Endothelial cell (in vitro differentiated cells): ENCODE measurements around the gene USP25. TPM values are rescaled to one million over a fixed set of nuclear protein-coding genes. Genes with fewer than 3 reads are reported as not detected.

ENCODE experiments used
- DNase-seq: peaks from one replicate; pipeline ENCODE4 v3.0.0; 2021; ENCODE audit warnings: low spot score
- H3K27ac Mint-ChIP-seq: one replicate; pipeline ENCODE4 v1.8.0; 2021; ENCODE audit warnings: mixed read lengths, inconsistent platforms; ENCODE audit not compliant: unreplicated experiment
- H3K27me3 Mint-ChIP-seq: one replicate; pipeline ENCODE4 v1.8.0; 2021; ENCODE audit warnings: mild to moderate bottlenecking, moderate library complexity, mixed read lengths, inconsistent platforms; ENCODE audit not compliant: unreplicated experiment
- H3K36me3 Mint-ChIP-seq: one replicate; pipeline ENCODE4 v1.8.0; 2021; ENCODE audit warnings: mild to moderate bottlenecking, low read depth, mixed read lengths, inconsistent platforms; ENCODE audit not compliant: unreplicated experiment
- H3K4me1 Mint-ChIP-seq: one replicate; pipeline ENCODE4 v1.8.0; 2021; ENCODE audit warnings: mild to moderate bottlenecking, mixed read lengths, inconsistent platforms; ENCODE audit not compliant: unreplicated experiment
- H3K4me3 Mint-ChIP-seq: one replicate; pipeline ENCODE4 v1.8.0; 2021; ENCODE audit warnings: mild to moderate bottlenecking, mixed read lengths, inconsistent platforms; ENCODE audit not compliant: unreplicated experiment
- H3K9me3 Mint-ChIP-seq: one replicate; pipeline ENCODE4 v1.8.0; 2021; ENCODE audit warnings: mixed read lengths, inconsistent platforms; ENCODE audit not compliant: unreplicated experiment
- CTCF ChIP-seq: fragments of 200-600 bp; sonication (generic); IDR thresholded peaks from one replicate; pipeline ENCODE4 v1.5.0; 2021; ENCODE audit warnings: antibody characterized with exemption; ENCODE audit not compliant: unreplicated experiment
- total RNA-seq: library from RNA; stranded (reverse); fragmentation: NEBNext Ultra II Directional; extraction: Animal tissue kit (Norgen Biotek cat#: 25700); gene quantifications from one replicate; pipeline ENCODE4 v1.2.1, GENCODE V29; 2021; ENCODE audit not compliant: unreplicated experiment

Gene USP25
- total RNA-seq, 1 donor from 2014 or later = 38.0 TPM

GRCh38 chr21:15793109-15793508 lies 63.3 kb downstream of the USP25 start:
- Mint-ChIP-seq H3K27ac (no peak overlapping the region), H3K27me3 (no peaks in the 10 kb centered on the region), H3K36me3 (no peaks in the 10 kb centered on the region), H3K4me3 (no peak overlapping the region), H3K4me1 (peaks cover 13% of the 10 kb centered on the region), H3K9me3 (no peaks in the 10 kb centered on the region)
- TF ChIP-seq CTCF = no peak
- DNase-seq = no peak

- H3K4me1 Mint-ChIP-seq = peaks cover 14% of the 10 kb centered on the region
Measured at GRCh38 chr21:15793550-15794235, 63.9 kb downstream of the USP25 start.

GRCh38 chr21:15794277-15794912 lies 64.6 kb downstream of the USP25 start:
- no peaks in the 10 kb centered on the region for H3K9me3 Mint-ChIP-seq
- no peaks in the 10 kb centered on the region for H3K27me3 Mint-ChIP-seq
- H3K27ac Mint-ChIP-seq = no peak overlapping the region
- no peak for TF ChIP-seq CTCF
- DNase-seq = no peak
- H3K4me1 Mint-ChIP-seq = peaks cover 14% of the 10 kb centered on the region
- no peaks in the 10 kb centered on the region for H3K36me3 Mint-ChIP-seq
- no peak overlapping the region for H3K4me3 Mint-ChIP-seq

More at GRCh38 chr21:15793550-15794235, 63.9 kb downstream of the USP25 start:
- no peak for TF ChIP-seq CTCF
- Mint-ChIP-seq H3K36me3 (no peaks in the 10 kb centered on the region), H3K4me3 (no peak overlapping the region), H3K9me3 (no peaks in the 10 kb centered on the region), H3K27ac (no peak overlapping the region), H3K27me3 (no peaks in the 10 kb centered on the region)
- DNase-seq = no peak

GRCh38 chr21:15795533-15795932 lies 65.8 kb downstream of the USP25 start:
- no peaks in the 10 kb centered on the region for H3K36me3 Mint-ChIP-seq
- H3K9me3 Mint-ChIP-seq = no peaks in the 10 kb centered on the region
- peak overlapping the region; percentile 21 for H3K4me3 Mint-ChIP-seq
- H3K27me3 Mint-ChIP-seq = no peaks in the 10 kb centered on the region
- no peak for DNase-seq
- H3K27ac Mint-ChIP-seq = no peak overlapping the region
- TF ChIP-seq CTCF = no peak
- peaks cover 14% of the 10 kb centered on the region for H3K4me1 Mint-ChIP-seq
